ENCODE results near the gene CNIH1. TPM values are rescaled to one million over a fixed set of nuclear protein-coding genes. Genes with fewer than 3 reads are reported as not detected.
A peak's percentile ranks its signal among the peaks of the same experiment; 100 is the strongest.

Gene CNIH1
- total and polyA plus RNA-seq, 2 of the 13 experiments (the other 11 are each of a cell fraction or from before 2014, with no cell fraction given): 166 to 421 TPM

GRCh38 chr14:54488646-54489317 is 47.6 kb upstream of the CNIH1 start, which contains the start of gene GMFB (continued):
- no peak for TF ChIP-seq KIAA2018 (CRISPR knock-in tag; IDR thresholded peaks at IDR 0.05; ENCODE audit: borderline replicate concordance)
- peak; percentile 56 for TF ChIP-seq ZNF607 (CRISPR knock-in tag; IDR thresholded peaks at IDR 0.05; ENCODE audit: borderline replicate concordance)
- 0 out of 2 replicates have a peak, but pooled peaks have one; percentile 33 for TF ChIP-seq ZNF567 (CRISPR knock-in tag; IDR thresholded peaks at IDR 0.05; ENCODE audit: borderline replicate concordance)
- 0 out of 2 replicates have a peak, but pooled peaks have one; percentile 21 for TF ChIP-seq ZNF20 (CRISPR knock-in tag; IDR thresholded peaks at IDR 0.05)
- TF ChIP-seq CREB3 (CRISPR knock-in tag; IDR thresholded peaks at IDR 0.05): 0 out of 2 replicates have a peak, but pooled peaks have one; percentile 58
- no peak for TF ChIP-seq SMAD1 (CRISPR knock-in tag; IDR thresholded peaks at IDR 0.05; ENCODE audit: borderline replicate concordance, low read depth)
- TF ChIP-seq AHDC1 (CRISPR knock-in tag; IDR thresholded peaks at IDR 0.05; ENCODE audit: borderline replicate concordance): 0 out of 2 replicates have a peak, but pooled peaks have one; percentile 19
- 0 out of 2 replicates have a peak, but pooled peaks have one; percentile 30 for TF ChIP-seq ZNF639 (CRISPR knock-in tag; conservative IDR thresholded peaks at IDR 0.05)
- TF ChIP-seq TAF1 (CRISPR knock-in tag; IDR thresholded peaks at IDR 0.05): peak; percentile 82
- TF ChIP-seq CENPT (CRISPR knock-in tag; IDR thresholded peaks at IDR 0.05; ENCODE audit: low read depth): 0 out of 2 replicates have a peak, but pooled peaks have one; percentile 39
- TF ChIP-seq KDM5B (CRISPR knock-in tag; IDR thresholded peaks at IDR 0.05; ENCODE audit: borderline replicate concordance): peak; percentile 94

All from HepG2 (cell line).